HL-60 (cell line): Measurements from ENCODE around the gene TNFAIP2.
A peak's percentile ranks its signal among the peaks of the same experiment; 100 is the strongest.

ENCODE experiments used
- DNase-seq, 2 experiments: peaks; one replicate each; pipeline ENCODE4 v3.0.0-alpha.2; 2010 to 2020; ENCODE audit warnings: low read depth in 1 of 2, low spot score in 1 of 2
- H3K27ac ChIP-seq: fragments of 250-450 bp; sonication (Bioruptor Pico); replicated peaks from 2 replicates; pipeline ENCODE4 v1.5.1; 2020; ENCODE audit warnings: mild to moderate bottlenecking, moderate library complexity
- H3K27me3 ChIP-seq: fragments of 250-450 bp; sonication (Bioruptor Pico); 2 replicates; pipeline ENCODE4 v1.5.1; 2021; ENCODE audit warnings: mild to moderate bottlenecking, moderate library complexity; ENCODE audit not compliant: insufficient read depth, poor library complexity, severe bottlenecking
- H3K4me3 ChIP-seq: replicated peaks from 2 replicates; pipeline ENCODE4 v1.5.1; 2011; ENCODE audit warnings: mild to moderate bottlenecking, control low read depth, low read length; ENCODE audit not compliant: insufficient read depth
- GABPA ChIP-seq: IDR thresholded peaks from 2 replicates; pipeline ENCODE4 v1.6.1; 2012; ENCODE audit warnings: low read depth
- POLR2AphosphoS5 ChIP-seq: IDR thresholded peaks from 2 replicates; pipeline ENCODE4 v1.6.1; 2012; ENCODE audit warnings: low read depth
- SPI1 ChIP-seq: IDR thresholded peaks from 2 replicates; pipeline ENCODE4 v1.6.1; 2012; ENCODE audit warnings: low read depth, mild to moderate bottlenecking, borderline replicate concordance
- TF ChIP-seq, protein P1 (sequence below): IDR thresholded peaks from one replicate; pipeline ENCODE4 v1.5.1; 2011; ENCODE audit warnings: low read length, control low read depth, inconsistent platforms; ENCODE audit not compliant: insufficient read depth
- TF ChIP-seq, protein P2 (sequence below): IDR thresholded peaks from 2 replicates; pipeline ENCODE4 v1.6.1; 2012; ENCODE audit warnings: low read depth; ENCODE audit not compliant: insufficient replicate concordance

The TNFAIP2 gene

DNA sequence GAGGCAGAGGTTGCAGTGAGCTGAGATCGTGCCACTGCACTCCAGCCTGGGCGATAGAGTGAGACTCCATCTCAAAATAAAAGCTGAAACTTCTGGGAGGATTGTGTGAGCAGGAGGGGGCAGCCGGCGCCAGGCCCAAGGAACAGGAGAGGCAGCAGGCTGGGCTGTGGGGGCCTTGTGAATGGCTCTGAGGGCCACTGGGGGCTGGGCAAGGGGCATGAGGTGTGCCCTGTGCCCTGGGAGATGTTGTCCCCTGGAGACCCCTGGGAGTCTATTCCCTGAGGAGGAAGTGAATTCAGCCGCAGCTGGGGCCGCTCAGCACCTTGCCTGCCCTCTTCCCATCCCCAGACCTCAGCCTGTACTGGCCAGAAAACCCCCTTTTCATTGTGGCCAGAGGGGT lies 34.3 kb upstream of the TNFAIP2 start:
- TF ChIP-seq, protein P1, sequence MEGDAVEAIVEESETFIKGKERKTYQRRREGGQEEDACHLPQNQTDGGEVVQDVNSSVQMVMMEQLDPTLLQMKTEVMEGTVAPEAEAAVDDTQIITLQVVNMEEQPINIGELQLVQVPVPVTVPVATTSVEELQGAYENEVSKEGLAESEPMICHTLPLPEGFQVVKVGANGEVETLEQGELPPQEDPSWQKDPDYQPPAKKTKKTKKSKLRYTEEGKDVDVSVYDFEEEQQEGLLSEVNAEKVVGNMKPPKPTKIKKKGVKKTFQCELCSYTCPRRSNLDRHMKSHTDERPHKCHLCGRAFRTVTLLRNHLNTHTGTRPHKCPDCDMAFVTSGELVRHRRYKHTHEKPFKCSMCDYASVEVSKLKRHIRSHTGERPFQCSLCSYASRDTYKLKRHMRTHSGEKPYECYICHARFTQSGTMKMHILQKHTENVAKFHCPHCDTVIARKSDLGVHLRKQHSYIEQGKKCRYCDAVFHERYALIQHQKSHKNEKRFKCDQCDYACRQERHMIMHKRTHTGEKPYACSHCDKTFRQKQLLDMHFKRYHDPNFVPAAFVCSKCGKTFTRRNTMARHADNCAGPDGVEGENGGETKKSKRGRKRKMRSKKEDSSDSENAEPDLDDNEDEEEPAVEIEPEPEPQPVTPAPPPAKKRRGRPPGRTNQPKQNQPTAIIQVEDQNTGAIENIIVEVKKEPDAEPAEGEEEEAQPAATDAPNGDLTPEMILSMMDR, result no peak
- TF ChIP-seq POLR2AphosphoS5 (no peak), SPI1 (no peak), GABPA (no peak)
- no peak for DNase-seq
- H3K27ac ChIP-seq, result no peak overlapping the region
- H3K27me3 ChIP-seq, result peaks cover 19% of the 10 kb centered on the region
- no peak overlapping the region for H3K4me3 ChIP-seq

DNA sequence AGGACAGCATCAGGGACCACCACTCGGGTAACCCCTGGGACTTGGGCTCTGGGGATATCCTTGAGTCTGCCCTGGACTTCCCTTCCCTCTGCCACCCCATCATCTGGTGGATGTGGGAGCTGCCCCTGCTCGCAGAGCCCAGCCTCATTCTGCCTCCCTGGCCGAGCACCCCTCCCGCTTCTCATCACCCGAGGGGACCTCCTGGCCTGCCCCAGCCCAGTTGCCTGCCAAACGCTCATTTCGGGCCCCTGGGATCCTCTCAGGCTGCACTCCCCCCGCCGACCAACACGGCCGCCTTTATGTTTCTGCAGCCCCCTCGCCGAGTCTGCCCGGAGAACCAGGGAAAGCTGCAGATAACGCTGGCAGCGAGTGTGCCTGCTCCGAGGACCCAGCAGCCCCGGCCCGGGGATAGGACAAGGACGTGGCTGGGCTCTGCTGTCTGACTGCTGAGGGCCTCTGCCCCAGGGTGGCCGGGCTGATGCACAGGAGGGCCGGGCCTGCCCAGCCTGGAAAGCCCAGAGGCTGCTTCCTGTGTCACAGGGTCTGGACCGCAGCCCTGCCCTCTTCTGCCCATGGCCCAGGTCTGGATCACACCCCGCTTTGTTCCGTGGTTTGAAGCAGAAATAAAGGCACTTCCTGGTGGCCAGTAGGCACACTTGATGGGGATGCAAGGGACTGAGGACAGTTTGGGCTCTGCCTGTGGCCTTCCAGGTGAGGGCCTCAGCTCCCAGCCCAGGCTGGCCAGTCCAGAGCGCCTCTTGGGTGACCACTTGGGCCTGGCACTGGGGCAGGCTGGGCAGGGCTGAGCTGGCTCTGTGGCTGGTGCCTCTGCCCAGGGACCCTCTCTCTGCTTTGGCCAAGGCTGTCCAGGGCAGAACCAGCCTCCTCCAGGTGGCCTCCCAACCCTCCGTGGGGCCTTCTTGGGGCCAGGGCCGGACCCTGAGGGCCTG lies 33.6 kb upstream of the TNFAIP2 start:
- Histone ChIP-seq H3K27ac (no peak overlapping the region), H3K27me3 (peaks cover 14% of the 10 kb centered on the region), H3K4me3 (no peak overlapping the region)
- TF ChIP-seq SPI1, result no peak
- DNase-seq, result no peak

GRCh38 chr14:103090481-103091020 lies 32.7 kb upstream of the TNFAIP2 start:
- no peak for DNase-seq
- no peak overlapping the region for H3K27ac ChIP-seq
- peaks cover 10% of the 10 kb centered on the region for H3K27me3 ChIP-seq
- TF ChIP-seq GABPA (no peak), SPI1 (no peak), POLR2AphosphoS5 (no peak)
- TF ChIP-seq, protein P2, sequence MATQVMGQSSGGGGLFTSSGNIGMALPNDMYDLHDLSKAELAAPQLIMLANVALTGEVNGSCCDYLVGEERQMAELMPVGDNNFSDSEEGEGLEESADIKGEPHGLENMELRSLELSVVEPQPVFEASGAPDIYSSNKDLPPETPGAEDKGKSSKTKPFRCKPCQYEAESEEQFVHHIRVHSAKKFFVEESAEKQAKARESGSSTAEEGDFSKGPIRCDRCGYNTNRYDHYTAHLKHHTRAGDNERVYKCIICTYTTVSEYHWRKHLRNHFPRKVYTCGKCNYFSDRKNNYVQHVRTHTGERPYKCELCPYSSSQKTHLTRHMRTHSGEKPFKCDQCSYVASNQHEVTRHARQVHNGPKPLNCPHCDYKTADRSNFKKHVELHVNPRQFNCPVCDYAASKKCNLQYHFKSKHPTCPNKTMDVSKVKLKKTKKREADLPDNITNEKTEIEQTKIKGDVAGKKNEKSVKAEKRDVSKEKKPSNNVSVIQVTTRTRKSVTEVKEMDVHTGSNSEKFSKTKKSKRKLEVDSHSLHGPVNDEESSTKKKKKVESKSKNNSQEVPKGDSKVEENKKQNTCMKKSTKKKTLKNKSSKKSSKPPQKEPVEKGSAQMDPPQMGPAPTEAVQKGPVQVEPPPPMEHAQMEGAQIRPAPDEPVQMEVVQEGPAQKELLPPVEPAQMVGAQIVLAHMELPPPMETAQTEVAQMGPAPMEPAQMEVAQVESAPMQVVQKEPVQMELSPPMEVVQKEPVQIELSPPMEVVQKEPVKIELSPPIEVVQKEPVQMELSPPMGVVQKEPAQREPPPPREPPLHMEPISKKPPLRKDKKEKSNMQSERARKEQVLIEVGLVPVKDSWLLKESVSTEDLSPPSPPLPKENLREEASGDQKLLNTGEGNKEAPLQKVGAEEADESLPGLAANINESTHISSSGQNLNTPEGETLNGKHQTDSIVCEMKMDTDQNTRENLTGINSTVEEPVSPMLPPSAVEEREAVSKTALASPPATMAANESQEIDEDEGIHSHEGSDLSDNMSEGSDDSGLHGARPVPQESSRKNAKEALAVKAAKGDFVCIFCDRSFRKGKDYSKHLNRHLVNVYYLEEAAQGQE, result no peak
- TF ChIP-seq, protein P1, result no peak
- no peak overlapping the region for H3K4me3 ChIP-seq

GRCh38 chr14:103091041-103091882 lies 32.0 kb upstream of the TNFAIP2 start:
- Histone ChIP-seq H3K27me3 (peaks cover 6% of the 10 kb centered on the region), H3K4me3 (peak overlapping the region; percentile 50), H3K27ac (no peak overlapping the region)
- peak; percentile 47 to 70 for DNase-seq
- TF ChIP-seq SPI1, result no peak
- TF ChIP-seq POLR2AphosphoS5, result no peak
- no peak for TF ChIP-seq GABPA
- TF ChIP-seq, protein P1, result no peak
- TF ChIP-seq, protein P2, result no peak
